Measurements from ENCODE around the gene SPRED2. TPM values are rescaled to one million over a fixed set of nuclear protein-coding genes. Genes with fewer than 3 reads are reported as not detected.

Gene SPRED2
- total and polyA plus RNA-seq, 4 donors, result 6.7 to 7.5 (median 7.1) TPM

DNA sequence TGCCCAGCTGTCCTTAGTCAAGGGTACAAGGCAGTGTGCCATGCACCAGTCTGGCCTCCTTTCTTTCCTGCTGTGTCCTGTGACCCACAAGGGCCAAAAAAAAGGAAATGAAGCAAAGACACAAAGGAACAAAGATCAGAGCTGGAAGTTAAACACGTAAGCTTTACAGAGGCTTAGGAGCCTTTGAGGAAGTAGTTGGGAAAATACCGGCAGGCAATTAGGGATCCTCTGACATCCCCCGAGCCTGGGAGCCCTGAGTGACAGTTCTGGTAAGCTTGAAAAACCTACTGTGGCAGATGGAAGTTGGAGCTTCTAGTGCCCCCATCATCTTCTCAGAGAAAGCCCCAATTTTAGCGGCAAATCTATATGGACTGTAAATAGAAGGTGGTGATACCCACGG lies 78.5 kb downstream of the SPRED2 start:
- Histone ChIP-seq H3K9me3 (ENCODE audit: control insufficient read depth in 4 of 4, low read length in 3 of 4) (no peaks in the 10 kb centered on the region), H3K36me3 (ENCODE audit: control insufficient read depth in 4 of 4, insufficient read depth in 3 of 4, low read depth in 1 of 4, low read length in 3 of 4) (no peaks in the 10 kb centered on the region), H3K4me1 (ENCODE audit: control insufficient read depth in 4 of 4, insufficient read depth in 4 of 4, low read length in 3 of 4) (peaks cover 0 to 20% (median 14%) of the 10 kb centered on the region in 4 donors), H3K27ac (ENCODE audit: low read depth in 1 of 2, low read length in 2 of 2) (no peak overlapping the region), H3K27me3 (ENCODE audit: control insufficient read depth in 4 of 4, insufficient read depth in 4 of 4, low read length in 3 of 4) (no peaks in the 10 kb centered on the region), H3K4me3 (ENCODE audit: low read depth in 1 of 3, low read length in 3 of 3) (no peak overlapping the region), H3K9ac (ENCODE audit: low read depth in 1 of 2, low read length in 2 of 2) (no peak overlapping the region)
- TF ChIP-seq, protein P1, sequence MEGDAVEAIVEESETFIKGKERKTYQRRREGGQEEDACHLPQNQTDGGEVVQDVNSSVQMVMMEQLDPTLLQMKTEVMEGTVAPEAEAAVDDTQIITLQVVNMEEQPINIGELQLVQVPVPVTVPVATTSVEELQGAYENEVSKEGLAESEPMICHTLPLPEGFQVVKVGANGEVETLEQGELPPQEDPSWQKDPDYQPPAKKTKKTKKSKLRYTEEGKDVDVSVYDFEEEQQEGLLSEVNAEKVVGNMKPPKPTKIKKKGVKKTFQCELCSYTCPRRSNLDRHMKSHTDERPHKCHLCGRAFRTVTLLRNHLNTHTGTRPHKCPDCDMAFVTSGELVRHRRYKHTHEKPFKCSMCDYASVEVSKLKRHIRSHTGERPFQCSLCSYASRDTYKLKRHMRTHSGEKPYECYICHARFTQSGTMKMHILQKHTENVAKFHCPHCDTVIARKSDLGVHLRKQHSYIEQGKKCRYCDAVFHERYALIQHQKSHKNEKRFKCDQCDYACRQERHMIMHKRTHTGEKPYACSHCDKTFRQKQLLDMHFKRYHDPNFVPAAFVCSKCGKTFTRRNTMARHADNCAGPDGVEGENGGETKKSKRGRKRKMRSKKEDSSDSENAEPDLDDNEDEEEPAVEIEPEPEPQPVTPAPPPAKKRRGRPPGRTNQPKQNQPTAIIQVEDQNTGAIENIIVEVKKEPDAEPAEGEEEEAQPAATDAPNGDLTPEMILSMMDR (IDR thresholded peaks at IDR 0.05; ENCODE audit: low read depth, low read length, missing input control), result no peak
- no peak for TF ChIP-seq NR2F2 (IDR thresholded peaks at IDR 0.05)
- no peak for TF ChIP-seq TAF1 (conservative IDR thresholded peaks at IDR 0.05)
- no peak for TF ChIP-seq HNF4A (conservative IDR thresholded peaks at IDR 0.05)
- TF ChIP-seq, protein P2, sequence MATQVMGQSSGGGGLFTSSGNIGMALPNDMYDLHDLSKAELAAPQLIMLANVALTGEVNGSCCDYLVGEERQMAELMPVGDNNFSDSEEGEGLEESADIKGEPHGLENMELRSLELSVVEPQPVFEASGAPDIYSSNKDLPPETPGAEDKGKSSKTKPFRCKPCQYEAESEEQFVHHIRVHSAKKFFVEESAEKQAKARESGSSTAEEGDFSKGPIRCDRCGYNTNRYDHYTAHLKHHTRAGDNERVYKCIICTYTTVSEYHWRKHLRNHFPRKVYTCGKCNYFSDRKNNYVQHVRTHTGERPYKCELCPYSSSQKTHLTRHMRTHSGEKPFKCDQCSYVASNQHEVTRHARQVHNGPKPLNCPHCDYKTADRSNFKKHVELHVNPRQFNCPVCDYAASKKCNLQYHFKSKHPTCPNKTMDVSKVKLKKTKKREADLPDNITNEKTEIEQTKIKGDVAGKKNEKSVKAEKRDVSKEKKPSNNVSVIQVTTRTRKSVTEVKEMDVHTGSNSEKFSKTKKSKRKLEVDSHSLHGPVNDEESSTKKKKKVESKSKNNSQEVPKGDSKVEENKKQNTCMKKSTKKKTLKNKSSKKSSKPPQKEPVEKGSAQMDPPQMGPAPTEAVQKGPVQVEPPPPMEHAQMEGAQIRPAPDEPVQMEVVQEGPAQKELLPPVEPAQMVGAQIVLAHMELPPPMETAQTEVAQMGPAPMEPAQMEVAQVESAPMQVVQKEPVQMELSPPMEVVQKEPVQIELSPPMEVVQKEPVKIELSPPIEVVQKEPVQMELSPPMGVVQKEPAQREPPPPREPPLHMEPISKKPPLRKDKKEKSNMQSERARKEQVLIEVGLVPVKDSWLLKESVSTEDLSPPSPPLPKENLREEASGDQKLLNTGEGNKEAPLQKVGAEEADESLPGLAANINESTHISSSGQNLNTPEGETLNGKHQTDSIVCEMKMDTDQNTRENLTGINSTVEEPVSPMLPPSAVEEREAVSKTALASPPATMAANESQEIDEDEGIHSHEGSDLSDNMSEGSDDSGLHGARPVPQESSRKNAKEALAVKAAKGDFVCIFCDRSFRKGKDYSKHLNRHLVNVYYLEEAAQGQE (IDR thresholded peaks at IDR 0.05), result no peak
- TF ChIP-seq FOXA2 (IDR thresholded peaks at IDR 0.05), result no peak
- no peak for TF ChIP-seq FOXA1 (IDR thresholded peaks at IDR 0.05)
- no peak for TF ChIP-seq HNF4G (IDR thresholded peaks at IDR 0.05)
- TF ChIP-seq, protein P3, sequence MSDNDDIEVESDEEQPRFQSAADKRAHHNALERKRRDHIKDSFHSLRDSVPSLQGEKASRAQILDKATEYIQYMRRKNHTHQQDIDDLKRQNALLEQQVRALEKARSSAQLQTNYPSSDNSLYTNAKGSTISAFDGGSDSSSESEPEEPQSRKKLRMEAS (IDR thresholded peaks at IDR 0.05), result no peak
- TF ChIP-seq GABPA (IDR thresholded peaks at IDR 0.05 in 1 of 2, conservative IDR thresholded peaks at IDR 0.05 in 1 of 2), result no peak
- no peak for TF ChIP-seq EGR1 (IDR thresholded peaks at IDR 0.05; ENCODE audit: low read depth in 2 of 2)
- WGBS, result 61% methylated on average over 5 of the region's 5 CpGs
- no peak for DNase-seq (ENCODE audit: low spot score)

DNA sequence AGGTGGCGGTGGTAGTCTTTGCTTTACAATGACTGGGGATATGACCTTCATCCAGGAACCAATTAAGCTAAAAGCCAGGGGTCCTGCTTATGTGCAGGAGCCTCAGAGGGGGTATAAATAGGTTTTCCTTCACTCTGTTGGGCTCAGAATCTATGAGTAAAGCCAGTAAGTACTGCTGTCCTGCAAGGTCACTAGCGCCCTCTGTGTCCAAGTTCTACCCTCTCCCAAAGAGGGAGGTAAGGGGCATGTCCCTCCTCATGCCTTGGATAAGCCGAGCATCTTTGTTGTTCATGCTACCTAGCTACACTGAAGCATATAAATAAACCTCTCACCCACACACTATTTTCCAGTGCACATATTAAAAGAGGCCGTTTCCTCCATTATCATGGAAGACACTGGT lies 79.4 kb downstream of the SPRED2 start:
- Histone ChIP-seq H3K9ac (ENCODE audit: low read depth in 1 of 2, low read length in 2 of 2) (no peak overlapping the region), H3K4me3 (ENCODE audit: low read depth in 1 of 3, low read length in 3 of 3) (no peak overlapping the region), H3K9me3 (ENCODE audit: control insufficient read depth in 4 of 4, low read length in 3 of 4) (no peaks in the 10 kb centered on the region), H3K27me3 (ENCODE audit: control insufficient read depth in 4 of 4, insufficient read depth in 4 of 4, low read length in 3 of 4) (no peaks in the 10 kb centered on the region), H3K36me3 (ENCODE audit: control insufficient read depth in 4 of 4, insufficient read depth in 3 of 4, low read depth in 1 of 4, low read length in 3 of 4) (no peaks in the 10 kb centered on the region), H3K27ac (ENCODE audit: low read depth in 1 of 2, low read length in 2 of 2) (no peak overlapping the region), H3K4me1 (ENCODE audit: control insufficient read depth in 4 of 4, insufficient read depth in 4 of 4, low read length in 3 of 4) (peaks cover 0 to 14% (median 7%) of the 10 kb centered on the region in 4 donors)
- no peak for TF ChIP-seq FOXA1 (IDR thresholded peaks at IDR 0.05)
- TF ChIP-seq SP1 (IDR thresholded peaks at IDR 0.05), result no peak
- no peak for TF ChIP-seq FOXA2 (IDR thresholded peaks at IDR 0.05)
- TF ChIP-seq HNF4A (conservative IDR thresholded peaks at IDR 0.05), result no peak
- TF ChIP-seq, protein P3 (IDR thresholded peaks at IDR 0.05), result no peak
- TF ChIP-seq, protein P4, sequence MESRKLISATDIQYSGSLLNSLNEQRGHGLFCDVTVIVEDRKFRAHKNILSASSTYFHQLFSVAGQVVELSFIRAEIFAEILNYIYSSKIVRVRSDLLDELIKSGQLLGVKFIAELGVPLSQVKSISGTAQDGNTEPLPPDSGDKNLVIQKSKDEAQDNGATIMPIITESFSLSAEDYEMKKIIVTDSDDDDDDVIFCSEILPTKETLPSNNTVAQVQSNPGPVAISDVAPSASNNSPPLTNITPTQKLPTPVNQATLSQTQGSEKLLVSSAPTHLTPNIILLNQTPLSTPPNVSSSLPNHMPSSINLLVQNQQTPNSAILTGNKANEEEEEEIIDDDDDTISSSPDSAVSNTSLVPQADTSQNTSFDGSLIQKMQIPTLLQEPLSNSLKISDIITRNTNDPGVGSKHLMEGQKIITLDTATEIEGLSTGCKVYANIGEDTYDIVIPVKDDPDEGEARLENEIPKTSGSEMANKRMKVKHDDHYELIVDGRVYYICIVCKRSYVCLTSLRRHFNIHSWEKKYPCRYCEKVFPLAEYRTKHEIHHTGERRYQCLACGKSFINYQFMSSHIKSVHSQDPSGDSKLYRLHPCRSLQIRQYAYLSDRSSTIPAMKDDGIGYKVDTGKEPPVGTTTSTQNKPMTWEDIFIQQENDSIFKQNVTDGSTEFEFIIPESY (IDR thresholded peaks at IDR 0.05), result no peak
- no peak for TF ChIP-seq GABPA (IDR thresholded peaks at IDR 0.05 in 1 of 2, conservative IDR thresholded peaks at IDR 0.05 in 1 of 2)
- no peak for TF ChIP-seq EGR1 (IDR thresholded peaks at IDR 0.05; ENCODE audit: low read depth in 2 of 2)
- no peak for TF ChIP-seq JUND (IDR thresholded peaks at IDR 0.05)
- no peak for TF ChIP-seq RAD21 (IDR thresholded peaks at IDR 0.05)
- TF ChIP-seq, protein P2 (IDR thresholded peaks at IDR 0.05), result no peak
- TF ChIP-seq HNF4G (IDR thresholded peaks at IDR 0.05), result no peak
- TF ChIP-seq, protein P1 (IDR thresholded peaks at IDR 0.05; ENCODE audit: low read depth, low read length, missing input control), result no peak
- DNase-seq (ENCODE audit: low spot score), result no peak
- 96% methylated on average over 4 of the region's 4 CpGs for WGBS
